Purkinje cell (primary cell): ENCODE data around the gene SHC1. TPM values are rescaled to one million over a fixed set of nuclear protein-coding genes. Genes with fewer than 3 reads are reported as not detected.

Experiments
- polyA plus RNA-seq: library from polyadenylated mRNA; unstranded; fragments of >200 nt; fragmentation: Nextera tagmentation; gene quantifications from 2 replicates; pipeline ENCODE4 v1.2.1, GENCODE V29; 2014

SHC1 gene, protein sequence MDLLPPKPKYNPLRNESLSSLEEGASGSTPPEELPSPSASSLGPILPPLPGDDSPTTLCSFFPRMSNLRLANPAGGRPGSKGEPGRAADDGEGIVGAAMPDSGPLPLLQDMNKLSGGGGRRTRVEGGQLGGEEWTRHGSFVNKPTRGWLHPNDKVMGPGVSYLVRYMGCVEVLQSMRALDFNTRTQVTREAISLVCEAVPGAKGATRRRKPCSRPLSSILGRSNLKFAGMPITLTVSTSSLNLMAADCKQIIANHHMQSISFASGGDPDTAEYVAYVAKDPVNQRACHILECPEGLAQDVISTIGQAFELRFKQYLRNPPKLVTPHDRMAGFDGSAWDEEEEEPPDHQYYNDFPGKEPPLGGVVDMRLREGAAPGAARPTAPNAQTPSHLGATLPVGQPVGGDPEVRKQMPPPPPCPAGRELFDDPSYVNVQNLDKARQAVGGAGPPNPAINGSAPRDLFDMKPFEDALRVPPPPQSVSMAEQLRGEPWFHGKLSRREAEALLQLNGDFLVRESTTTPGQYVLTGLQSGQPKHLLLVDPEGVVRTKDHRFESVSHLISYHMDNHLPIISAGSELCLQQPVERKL
- polyA plus RNA-seq, result 1.3 and 2.0 TPM in 2 replicates

DNA sequence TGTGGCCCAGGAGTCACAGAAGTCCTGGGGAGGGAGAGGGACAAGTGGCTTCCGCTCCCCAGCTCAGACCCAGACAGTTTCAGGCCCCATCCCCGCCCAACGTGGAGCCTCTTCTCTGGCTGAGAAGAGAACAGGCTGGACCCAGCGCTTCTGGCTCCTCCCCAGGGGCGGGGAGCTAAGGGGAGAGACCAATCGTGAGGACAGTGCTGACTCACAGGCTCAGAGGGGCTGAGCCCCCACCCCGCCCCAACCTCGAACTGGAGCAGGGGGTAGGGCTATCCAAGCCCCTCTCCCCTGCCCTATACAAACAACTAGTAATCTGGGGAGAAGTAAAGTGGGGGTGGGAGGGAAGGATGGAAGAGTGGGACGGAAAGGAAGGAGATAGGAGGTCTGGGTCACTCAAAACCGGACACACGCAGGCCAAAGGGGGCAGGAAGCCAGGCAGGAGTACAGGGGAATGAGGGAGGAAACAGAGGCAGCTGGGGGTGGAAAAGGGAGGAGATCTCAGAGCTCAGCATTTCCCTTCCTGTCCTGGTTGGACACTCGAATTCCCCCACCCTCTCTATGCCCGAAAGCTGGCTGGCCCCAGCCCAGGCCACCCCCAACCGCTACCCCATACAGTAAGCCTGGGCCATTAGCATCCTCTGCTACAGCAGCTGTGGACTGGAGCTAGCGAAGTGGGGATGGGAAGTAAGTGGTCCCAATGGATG lies at the start of gene SHC1:
TSS of gene SHC1 (minus strand) at position 117 of the 710 bp plus-strand sequence. CDS start 221 bp downstream, outside the sequence.

DNA sequence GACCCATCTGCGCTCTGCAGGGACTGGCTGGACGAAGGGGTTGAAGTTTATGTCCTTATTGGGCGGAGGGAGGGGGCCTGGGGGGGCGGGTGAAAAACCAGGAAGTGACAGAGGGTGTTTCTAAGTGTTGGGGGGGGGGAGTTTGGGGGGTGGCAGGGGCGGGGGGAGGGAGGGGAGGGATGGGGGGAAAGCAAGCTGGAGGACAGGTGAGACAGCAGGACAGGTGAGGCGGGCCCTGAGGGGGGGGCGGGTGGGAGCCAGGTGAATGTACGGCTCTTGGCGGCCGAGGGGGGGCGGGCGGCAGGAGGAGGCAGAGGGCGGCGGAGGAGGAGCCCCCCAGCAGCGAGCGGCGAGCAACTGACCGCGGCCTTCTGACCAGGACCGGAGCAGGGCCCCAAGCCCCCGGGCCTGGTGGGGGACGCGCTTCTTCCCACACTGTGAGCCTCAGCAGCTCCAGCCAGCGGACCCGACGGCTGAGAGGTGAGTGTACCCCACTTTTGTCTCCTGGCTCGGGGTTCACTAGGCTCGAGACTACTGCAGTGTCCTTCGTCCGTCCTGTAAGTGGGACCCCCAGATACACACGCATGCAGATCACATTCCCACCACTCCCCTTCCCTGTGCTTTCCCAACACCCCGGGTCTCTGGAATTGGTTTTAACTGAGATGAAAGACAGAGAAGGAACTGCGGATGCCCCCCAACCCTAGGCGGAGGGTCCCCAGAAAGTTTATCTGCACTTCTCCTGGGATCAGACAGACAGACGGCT lies 32.1 kb upstream of the SHC1 start, which contains the start of gene ZBTB7B:
TSS of gene ZBTB7B (plus strand) at position 339 of the 763 bp plus-strand sequence. CDS start 11,859 bp downstream, outside the sequence.

DNA sequence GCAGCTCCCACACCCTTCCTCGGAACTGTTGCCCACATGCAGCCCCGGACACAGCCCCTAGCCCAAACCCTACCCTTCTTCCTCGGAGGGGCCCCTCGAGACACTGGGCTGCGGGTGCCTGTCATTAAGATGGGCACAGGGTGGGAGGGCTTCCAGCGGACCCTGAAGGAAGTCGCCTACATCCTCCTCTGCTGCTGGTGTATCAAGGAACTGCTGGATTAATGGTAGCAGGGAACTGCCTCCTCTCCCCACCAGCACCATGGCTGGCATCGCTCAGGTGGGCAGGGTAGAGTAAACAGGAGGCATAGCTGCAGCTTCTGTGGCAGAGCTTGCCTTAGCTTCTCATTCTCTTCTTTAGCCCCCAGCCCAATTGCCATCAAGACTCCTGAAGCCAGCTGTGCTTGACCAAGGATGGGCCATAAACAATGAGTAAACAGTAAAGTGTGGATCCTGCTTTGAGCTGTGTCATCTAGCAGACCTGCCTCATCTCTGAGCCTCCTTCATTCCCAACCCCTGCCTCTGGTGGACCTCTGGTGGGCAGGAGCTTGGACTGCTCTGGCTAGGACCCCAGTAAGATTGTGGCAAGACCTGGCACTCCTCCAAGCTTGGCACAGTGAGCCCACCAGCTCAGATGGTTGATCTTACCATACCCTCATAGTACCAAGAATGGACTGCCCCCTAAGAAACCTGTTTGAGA lies 23.2 kb upstream of the SHC1 start, which contains the start of gene LENEP:
TSS of gene LENEP (plus strand) at position 15 of the 697 bp plus-strand sequence. CDS start at position 37, 22 bp downstream.

DNA sequence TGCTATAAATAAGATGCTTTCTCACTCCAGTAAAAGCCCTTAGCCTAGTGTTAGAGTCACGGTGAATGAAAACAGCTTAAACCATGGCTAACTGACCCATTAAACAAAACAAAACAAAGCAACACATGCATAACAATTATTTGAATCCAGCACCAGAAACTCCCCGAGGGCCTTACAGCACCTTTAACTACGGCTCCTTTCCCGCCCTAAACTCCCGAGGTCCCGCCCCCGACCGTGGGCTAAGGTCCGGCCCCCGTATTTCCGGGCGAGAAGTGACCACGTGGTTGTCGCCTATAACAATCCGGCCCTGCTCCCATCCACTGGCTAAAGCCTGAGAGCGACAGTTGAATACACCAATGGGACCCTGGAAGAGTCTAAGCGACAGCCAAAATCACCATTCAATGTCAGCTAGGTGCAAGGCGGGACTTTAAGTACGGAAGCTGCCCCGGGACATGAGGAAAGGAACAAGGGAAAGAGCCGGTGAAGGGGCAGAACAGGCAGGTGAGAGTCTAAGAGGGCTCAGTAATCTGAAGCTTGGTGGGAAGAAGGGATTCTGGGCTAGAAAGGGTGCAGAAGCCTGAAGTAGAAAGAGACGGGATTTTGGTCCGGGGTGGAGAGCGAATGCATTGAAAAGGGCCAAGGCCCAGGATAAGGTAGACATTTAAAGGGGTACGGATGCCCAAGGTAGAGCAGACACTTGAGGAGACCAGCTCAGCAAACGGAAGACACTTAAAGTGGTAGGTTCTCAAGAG lies 12.5 kb upstream of the SHC1 start, which contains the start of gene FLAD1:
TSS of gene FLAD1 (plus strand) at position 448 of the 752 bp plus-strand sequence. CDS start 351 bp downstream, outside the sequence.

DNA sequence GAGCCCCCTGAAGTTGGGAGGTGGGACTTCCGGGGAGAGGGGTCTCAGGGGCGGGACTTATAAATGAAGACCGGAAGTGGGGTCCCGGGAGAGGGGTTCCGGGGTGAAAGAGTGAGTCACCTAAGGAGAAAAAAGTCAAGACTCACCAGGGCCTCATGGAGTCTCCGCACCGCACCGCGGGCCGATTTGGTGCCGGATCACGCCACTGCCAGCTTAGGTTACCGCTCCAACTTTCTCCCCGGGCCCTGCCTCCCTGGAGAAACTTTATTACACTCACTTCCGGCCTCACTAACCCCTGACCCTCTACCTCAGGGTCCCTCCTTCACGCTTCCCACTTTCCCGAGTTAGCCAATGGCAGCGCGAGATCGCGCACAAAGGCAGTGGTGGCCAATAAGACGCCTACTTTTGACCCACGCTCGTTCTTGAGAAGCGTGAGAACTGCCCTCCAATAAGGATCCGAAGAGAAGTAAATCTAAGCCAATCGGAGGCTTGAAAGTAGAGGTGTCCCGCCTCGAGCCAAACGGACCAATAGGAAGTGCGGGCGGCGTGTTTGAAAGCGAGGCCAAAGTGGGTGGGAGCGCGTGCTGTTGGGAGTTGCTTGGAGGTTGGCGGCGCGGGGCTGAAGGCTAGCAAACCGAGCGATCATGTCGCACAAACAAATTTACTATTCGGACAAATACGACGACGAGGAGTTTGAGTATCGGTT lies 3.7 kb upstream of the SHC1 start, which contains the start of gene CKS1B:
TSS of gene CKS1B (plus strand) at position 580 of the 706 bp plus-strand sequence. CDS start at position 645, 65 bp downstream.

DNA sequence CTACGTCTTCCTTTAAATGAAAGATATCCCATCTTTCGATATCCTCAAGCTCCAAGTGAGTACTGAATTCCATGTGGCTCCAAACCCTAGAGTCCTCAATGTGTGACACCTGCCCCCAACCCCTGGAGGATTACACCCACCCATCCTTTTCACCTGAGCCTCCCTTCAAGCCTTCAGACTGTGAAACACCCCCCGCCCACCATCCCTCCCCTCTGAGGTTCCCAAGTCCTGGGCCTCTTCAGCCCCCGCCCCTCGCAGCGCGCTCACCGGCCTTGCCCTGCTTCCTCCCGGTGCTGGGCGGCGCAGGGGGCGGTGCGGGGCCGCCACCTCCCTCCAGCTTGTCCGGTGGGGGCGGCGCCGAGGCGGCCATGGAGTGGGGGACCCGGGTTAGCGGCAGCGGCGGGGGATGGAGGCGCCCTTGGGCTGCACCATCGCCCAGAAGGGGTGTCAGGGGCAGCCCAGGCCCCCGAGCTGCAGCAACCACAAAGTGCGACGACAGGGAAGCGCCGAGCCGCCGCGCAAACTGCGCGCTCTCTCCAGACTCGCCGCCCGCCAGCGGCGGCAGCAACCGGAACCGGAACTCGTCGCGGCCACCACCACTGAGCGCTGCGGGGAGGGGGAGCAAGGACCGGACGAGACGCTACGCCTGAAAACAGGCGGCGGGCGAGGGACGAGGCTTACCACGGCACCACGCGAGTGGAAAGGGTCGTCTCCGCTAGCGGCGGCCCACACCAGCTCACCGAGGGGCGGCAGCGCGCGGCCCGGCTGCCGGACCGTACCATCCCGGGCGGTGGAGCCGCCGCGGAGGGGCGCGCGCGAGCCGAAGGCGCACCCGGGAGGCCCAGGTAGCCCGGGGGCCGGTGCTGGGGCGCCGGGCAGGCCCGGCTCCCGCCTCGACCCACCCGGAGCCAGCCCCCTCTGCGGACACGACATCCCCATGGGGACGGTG lies 9.1 kb downstream of the SHC1 start, which contains the start of gene PYGO2:
TSS of gene PYGO2 (minus strand) at position 576 of the 949 bp plus-strand sequence. CDS start at position 370, 206 bp downstream.

DNA sequence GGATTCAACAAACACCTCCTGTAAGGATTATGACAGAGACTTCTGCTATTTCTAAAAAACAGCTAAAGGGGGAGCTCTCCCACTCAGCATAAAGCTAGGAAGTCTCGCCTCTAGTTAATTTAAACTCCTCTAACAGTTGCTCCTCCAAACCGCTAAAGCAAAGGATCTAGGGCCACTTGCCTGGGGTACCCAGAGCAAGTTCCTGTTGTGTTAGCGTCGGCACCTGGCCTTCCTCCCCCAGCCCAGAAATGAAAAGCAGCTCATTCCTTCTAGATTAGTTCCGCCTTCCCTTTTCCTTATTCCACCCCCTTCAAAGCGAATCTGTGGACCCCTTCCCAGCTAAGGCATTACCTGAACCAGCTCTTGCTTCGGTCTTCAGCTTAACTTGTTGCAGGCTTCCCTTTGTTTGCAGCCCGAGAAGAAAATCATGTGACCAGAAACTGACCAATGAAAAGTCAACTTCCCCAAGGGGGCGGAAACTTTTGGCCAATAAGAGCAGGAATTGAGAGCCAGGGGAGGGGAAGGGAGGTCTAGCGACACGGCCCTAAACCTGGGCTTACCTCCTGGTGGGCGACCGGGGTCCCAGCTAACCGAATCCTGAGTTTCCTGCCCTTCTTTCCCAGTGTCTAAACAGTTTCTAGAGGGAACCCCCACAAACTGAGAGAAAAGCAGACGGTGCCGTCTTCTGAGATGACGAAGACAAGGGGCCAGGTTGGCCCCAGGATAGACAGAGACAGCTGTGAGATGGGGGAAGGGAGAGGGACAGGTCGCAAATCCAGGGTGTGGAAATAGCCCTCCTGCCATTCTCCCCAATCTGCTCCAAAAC lies 14.6 kb downstream of the SHC1 start, which contains the start of gene PBXIP1:
TSS of gene PBXIP1 (minus strand) at position 382 of the 826 bp plus-strand sequence. CDS start 2,378 bp downstream, outside the sequence.

DNA sequence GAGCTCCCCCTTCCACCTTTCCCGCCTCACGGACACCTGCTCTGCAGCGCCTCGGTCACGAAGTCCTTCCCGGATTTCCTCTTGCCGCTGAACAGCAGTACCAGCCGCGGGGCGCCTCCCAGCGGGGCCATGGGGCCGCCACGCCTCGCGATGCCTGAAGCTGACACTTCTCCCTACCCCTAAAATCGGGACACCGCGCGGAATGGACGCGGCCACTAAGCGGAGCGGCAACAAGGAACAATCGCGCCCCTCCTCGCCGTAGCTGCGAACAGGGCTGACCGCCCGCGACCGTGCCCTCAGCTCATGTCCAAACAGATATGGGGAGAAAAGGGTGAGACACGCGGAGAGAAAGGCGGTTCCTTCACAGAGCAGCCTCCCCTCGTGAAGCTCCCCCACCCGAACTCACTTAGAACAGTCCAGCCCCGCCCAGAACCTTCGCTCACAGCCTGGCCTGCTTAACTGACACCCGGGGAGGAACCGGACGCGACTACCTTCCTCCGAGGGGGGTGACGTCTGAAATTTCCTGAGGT lies 33.9 kb downstream of the SHC1 start, which contains the start of gene PMVK:
TSS of gene PMVK (minus strand) at position 165 of the 530 bp plus-strand sequence. CDS start at position 131, 34 bp downstream.

Other genes with a start within 250 kb of the SHC1 start
- 1.2 and 1.4 TPM in 2 replicates for gene KCNN3, start 100.5 kb downstream of the SHC1 start, polyA plus RNA-seq
- 25.0 and 27.5 TPM in 2 replicates for gene PMVK, start 34.0 kb downstream of the SHC1 start, polyA plus RNA-seq
- 1.2 and 1.5 TPM in 2 replicates for gene PBXIP1, start 14.6 kb downstream of the SHC1 start, polyA plus RNA-seq
- gene PYGO2, start 9.0 kb downstream of the SHC1 start, polyA plus RNA-seq, result 2.0 and 3.7 TPM in 2 replicates
- 48.7 and 52.2 TPM in 2 replicates for gene CKS1B, start 3.9 kb upstream of the SHC1 start, polyA plus RNA-seq
- gene FLAD1, start 12.6 kb upstream of the SHC1 start, polyA plus RNA-seq, result 21.8 and 34.5 TPM in 2 replicates
- gene LENEP, start 22.8 kb upstream of the SHC1 start, polyA plus RNA-seq, result not detected in 2 replicates
- 0.15 TPM in 1 of 2 replicates, not detected in the other for gene ZBTB7B, start 32.1 kb upstream of the SHC1 start, polyA plus RNA-seq
- gene DCST2, start 63.0 kb upstream of the SHC1 start, polyA plus RNA-seq, result not detected in 2 replicates
- not detected in 2 replicates for gene DCST1, start 63.1 kb upstream of the SHC1 start, polyA plus RNA-seq
- gene ADAM15, start 80.6 kb upstream of the SHC1 start, polyA plus RNA-seq, result 0.28 and 1.2 TPM in 2 replicates
- not detected in 2 replicates for gene EFNA4, start 93.0 kb upstream of the SHC1 start, polyA plus RNA-seq
- gene EFNA3, start 108.1 kb upstream of the SHC1 start, polyA plus RNA-seq, result 2.2 and 6.2 TPM in 2 replicates
- 1.4 and 3.8 TPM in 2 replicates for gene EFNA1, start 157.1 kb upstream of the SHC1 start, polyA plus RNA-seq
- gene SLC50A1, start 165.1 kb upstream of the SHC1 start, polyA plus RNA-seq, result 4.2 and 5.1 TPM in 2 replicates
- 88.7 and 130 TPM in 2 replicates for gene DPM3, start 169.8 kb upstream of the SHC1 start, polyA plus RNA-seq
- gene KRTCAP2, start 202.6 kb upstream of the SHC1 start, polyA plus RNA-seq, result 468 and 662 TPM in 2 replicates
- gene TRIM46, start 203.1 kb upstream of the SHC1 start, polyA plus RNA-seq, result 0.73 and 2.3 TPM in 2 replicates
- gene THBS3, start 237.2 kb upstream of the SHC1 start, polyA plus RNA-seq, result 0.56 and 2.3 TPM in 2 replicates
- gene MTX1, start 237.9 kb upstream of the SHC1 start, polyA plus RNA-seq, result 19.3 and 24.2 TPM in 2 replicates